ENCODE measurements around the gene RBL1.
"Not testable (repeated sequence)": the region's sequence is repeated elsewhere in the genome, so short reads cannot be mapped to it uniquely, and the experiment has no call there.

RBL1 gene

GRCh38 chr20:37042986-37043972, 52.5 kb downstream of the RBL1 start:
- Histone ChIP-seq H3K4me1 (ENCODE audit: control insufficient read depth in 1 of 2, insufficient read depth in 1 of 2, low read depth in 1 of 2, low read length in 1 of 2) (no peaks in the 10 kb centered on the region), H3K36me3 (peaks cover 56% of the 10 kb centered on the region), H3K9me3 (no peaks in the 10 kb centered on the region), H3K27me3 (no peaks in the 10 kb centered on the region), H3K4me3 (ENCODE audit: low read depth in 1 of 2, low read length in 1 of 2) (no peak overlapping the region), H3K27ac (no peak overlapping the region)
- no peak for TF ChIP-seq CTCF (IDR thresholded peaks at IDR 0.05)

- not testable (repeated sequence) for H3K27me3 ChIP-seq, H3K27ac ChIP-seq
- H3K36me3 ChIP-seq, result peaks cover 47% of the 10 kb centered on the region
Measured at GRCh38 chr20:37039366-37039765, 56.4 kb downstream of the RBL1 start.

GRCh38 chr20:37032077-37032476, 63.7 kb downstream of the RBL1 start:
- Histone ChIP-seq H3K9me3 (no peaks in the 10 kb centered on the region), H3K4me3 (ENCODE audit: low read depth in 1 of 2, low read length in 1 of 2) (no peak overlapping the region), H3K4me1 (ENCODE audit: control insufficient read depth in 1 of 2, insufficient read depth in 1 of 2, low read depth in 1 of 2, low read length in 1 of 2) (no peaks in the 10 kb centered on the region), H3K27ac (no peak overlapping the region), H3K27me3 (no peaks in the 10 kb centered on the region), H3K36me3 (peaks cover 28% of the 10 kb centered on the region)
- TF ChIP-seq CTCF (IDR thresholded peaks at IDR 0.05), result no peak

More at GRCh38 chr20:37039366-37039765, 56.4 kb downstream of the RBL1 start:
- not testable (repeated sequence) for H3K4me3 ChIP-seq (ENCODE audit: low read depth in 1 of 2, low read length in 1 of 2); H3K9me3 ChIP-seq; H3K4me1 ChIP-seq (ENCODE audit: control insufficient read depth in 1 of 2, insufficient read depth in 1 of 2, low read depth in 1 of 2, low read length in 1 of 2)

- Histone ChIP-seq H3K9me3 (no peaks in the 10 kb centered on the region), H3K36me3 (peaks cover 55% of the 10 kb centered on the region), H3K4me1 (ENCODE audit: control insufficient read depth in 1 of 2, insufficient read depth in 1 of 2, low read depth in 1 of 2, low read length in 1 of 2) (no peaks in the 10 kb centered on the region), H3K4me3 (ENCODE audit: low read depth in 1 of 2, low read length in 1 of 2) (no peak overlapping the region), H3K27ac (no peak overlapping the region), H3K27me3 (no peaks in the 10 kb centered on the region)
- no peak for TF ChIP-seq CTCF (IDR thresholded peaks at IDR 0.05)
Measured at GRCh38 chr20:37020636-37021035, 75.2 kb downstream of the RBL1 start.

GRCh38 chr20:37012631-37013030, 83.2 kb downstream of the RBL1 start:
- Histone ChIP-seq H3K36me3 (peaks cover 26% of the 10 kb centered on the region), H3K4me1 (ENCODE audit: control insufficient read depth in 1 of 2, insufficient read depth in 1 of 2, low read depth in 1 of 2, low read length in 1 of 2) (peaks cover 16 to 18% of the 10 kb centered on the region in 2 experiments)
- not testable (repeated sequence) for H3K4me3 ChIP-seq (ENCODE audit: low read depth in 1 of 2, low read length in 1 of 2); H3K27ac ChIP-seq; H3K27me3 ChIP-seq; H3K9me3 ChIP-seq

- H3K4me1 ChIP-seq (ENCODE audit: control insufficient read depth in 1 of 2, insufficient read depth in 1 of 2, low read depth in 1 of 2, low read length in 1 of 2), result peaks cover 19 to 21% of the 10 kb centered on the region in 2 experiments
- not testable (repeated sequence) for H3K27me3 ChIP-seq; H3K9me3 ChIP-seq; H3K27ac ChIP-seq; H3K4me3 ChIP-seq (ENCODE audit: low read depth in 1 of 2, low read length in 1 of 2)
- H3K36me3 ChIP-seq, result peaks cover 18% of the 10 kb centered on the region
Measured at GRCh38 chr20:37011858-37012257, 83.9 kb downstream of the RBL1 start.

- Histone ChIP-seq H3K4me1 (ENCODE audit: control insufficient read depth in 1 of 2, insufficient read depth in 1 of 2, low read depth in 1 of 2, low read length in 1 of 2) (peaks cover 19 to 21% of the 10 kb centered on the region in 2 experiments), H3K9me3 (no peaks in the 10 kb centered on the region), H3K27me3 (no peaks in the 10 kb centered on the region), H3K27ac (no peak overlapping the region), H3K36me3 (peaks cover 12% of the 10 kb centered on the region), H3K4me3 (ENCODE audit: low read depth in 1 of 2, low read length in 1 of 2) (no peak overlapping the region)
- no peak for TF ChIP-seq CTCF (IDR thresholded peaks at IDR 0.05)
Measured at GRCh38 chr20:37011147-37011546, 84.7 kb downstream of the RBL1 start.

Data from neutrophil (primary cell).